Left lung (tissue), 10 donors: Measurements from ENCODE around the gene MFRP. TPM values are rescaled to one million over a fixed set of nuclear protein-coding genes. Genes with fewer than 3 reads are reported as not detected.

Source experiments
- ATAC-seq: fragments of 200-7000 bp; cut with Tn5 transposase; one replicate; pipeline ENCODE4 v1.9.1; 2020; ENCODE audit warnings: moderate library complexity
- DNase-seq, 4 donors: peaks; one replicate each; pipeline ENCODE4 v3.0.0-alpha.2; 2013 to 2020
- H3K27ac ChIP-seq, 2 donors: fragments of 200-600 bp; sonication (generic) in 1 of 2; one replicate each; pipeline versions ENCODE4 v1.5.0 to v1.8.0; 2020 to 2021
- H3K27me3 ChIP-seq, 2 donors: fragments of 200-600 bp; sonication (generic) in 1 of 2; one replicate each; pipeline versions ENCODE4 v1.5.0 to v1.8.0; 2020 to 2021
- H3K36me3 ChIP-seq, 2 donors: fragments of 200-600 bp; sonication (generic) in 1 of 2; one replicate each; pipeline versions ENCODE4 v1.5.0 to v1.8.0; 2020 to 2021
- H3K4me1 ChIP-seq, 2 donors: fragments of 200-600 bp; one replicate each; pipeline ENCODE4 v1.8.0; 2021
- H3K4me3 ChIP-seq, 2 donors: fragments of 200-600 bp; sonication (generic) in 1 of 2; one replicate each; pipeline versions ENCODE4 v1.5.0 to v1.8.0; 2020 to 2021; ENCODE audit warnings: mild to moderate bottlenecking in 1 of 2
- H3K9me3 ChIP-seq, 2 donors: fragments of 200-600 bp; sonication (generic) in 1 of 2; one replicate each; pipeline versions ENCODE4 v1.5.0 to v1.8.0; 2020 to 2021
- CTCF ChIP-seq, 2 donors: fragments of 200-600 bp; sonication (generic) in 1 of 2; IDR thresholded peaks; one replicate each; pipeline versions ENCODE4 v1.5.0 to v1.8.0; 2021; ENCODE audit warnings: antibody characterized with exemption in 2 of 2
- intact Hi-C, 2 donors: fragments of 100-400 bp; cut with DNase I; formaldehyde crosslinking; loops; one replicate each; pipeline versions ENCODE4 v1.11.2 to v1.14.2; 2022
- polyA plus RNA-seq, 6 donors: library from polyadenylated mRNA; unstranded; fragments of 120-200 nt; gene quantifications; one replicate each; pipeline ENCODE4 v1.2.1, GENCODE V29; 2013; ENCODE audit not compliant: insufficient read length in 6 of 6
- total RNA-seq, 2 donors: library from RNA; stranded (reverse); fragmentation: NEBNext Ultra II Directional; extraction: Animal tissue kit (Norgen Biotek cat#: 25700); gene quantifications; one replicate each; pipeline ENCODE4 v1.2.1, GENCODE V29; 2021
- donor health status: DM: no; HTN: yes; CAD: no.
- donor health status: DM: no; HTN: no; CAD: no.

The MFRP gene
- total and polyA plus RNA-seq, 8 donors: 0.04 to 0.07 TPM; not detected in 6

GRCh38 chr11:119369132-119369925, 22.8 kb upstream of the MFRP start:
- Histone ChIP-seq H3K4me1 (peaks cover 11 to 19% of the 10 kb centered on the region in 2 donors), H3K27ac (no peak overlapping the region), H3K9me3 (no peaks in the 10 kb centered on the region), H3K36me3 (no peaks in the 10 kb centered on the region), H3K4me3 (no peak overlapping the region), H3K27me3 (peaks cover 5 to 14% of the 10 kb centered on the region in 2 donors)
- TF ChIP-seq CTCF (IDR thresholded peaks at IDR 0.05): no peak
- intact Hi-C loops: no loop called here
- no peak for DNase-seq
- ATAC-seq: peak; percentile 41

GRCh38 chr11:119368121-119369034, 21.9 kb upstream of the MFRP start:
- peak in 1 of 4 donors; percentile 57 for DNase-seq
- Histone ChIP-seq H3K4me1 (peaks cover 14 to 29% of the 10 kb centered on the region in 2 donors), H3K27ac (no peak overlapping the region)

DNA sequence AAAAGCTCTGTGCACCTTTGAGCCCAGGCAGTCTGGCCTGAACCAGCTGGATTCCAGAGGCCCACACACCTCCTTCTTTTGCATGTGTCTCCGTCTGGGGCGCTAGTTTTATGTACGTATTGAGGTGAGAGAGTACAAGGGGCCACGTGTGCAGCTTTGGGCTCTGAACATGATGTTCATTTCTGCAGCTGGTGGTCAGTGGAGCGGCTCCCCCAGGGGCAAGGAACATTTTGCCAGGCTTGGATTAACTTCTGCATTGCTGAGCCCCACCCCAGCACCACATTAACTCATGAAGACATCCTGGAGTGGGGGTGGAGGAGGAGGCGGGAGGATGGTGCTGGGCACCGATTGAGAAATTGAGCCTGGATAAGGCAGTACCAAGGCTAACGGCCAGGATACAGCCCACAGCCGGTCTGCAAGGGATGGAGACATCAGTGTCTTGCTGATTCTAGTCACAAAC, 21.2 kb upstream of the MFRP start:
- ATAC-seq: no peak
- H3K4me3 ChIP-seq: no peak overlapping the region
- peaks cover 18 to 33% of the 10 kb centered on the region in 2 donors for H3K4me1 ChIP-seq
- no peak for DNase-seq
- no peaks in the 10 kb centered on the region for H3K36me3 ChIP-seq
- no peak for TF ChIP-seq CTCF (IDR thresholded peaks at IDR 0.05)
- H3K27me3 ChIP-seq: peaks cover 5 to 30% of the 10 kb centered on the region in 2 donors
- no peak overlapping the region for H3K27ac ChIP-seq
- no peaks in the 10 kb centered on the region for H3K9me3 ChIP-seq
- intact Hi-C loops: no loop called here

More at GRCh38 chr11:119368121-119369034, 21.9 kb upstream of the MFRP start:
- Histone ChIP-seq H3K9me3 (no peaks in the 10 kb centered on the region), H3K4me3 (no peak overlapping the region), H3K27me3 (peaks cover 5 to 23% of the 10 kb centered on the region in 2 donors), H3K36me3 (no peaks in the 10 kb centered on the region)
- intact Hi-C loops: no loop called here
- TF ChIP-seq CTCF (IDR thresholded peaks at IDR 0.05): no peak
- ATAC-seq: peak; percentile 44

- DNase-seq (no peak), ATAC-seq (no peak)
- H3K4me3 ChIP-seq: no peak overlapping the region
- peaks cover 5 to 35% of the 10 kb centered on the region in 2 donors for H3K27me3 ChIP-seq
- no peak for TF ChIP-seq CTCF (IDR thresholded peaks at IDR 0.05)
- H3K9me3 ChIP-seq: no peaks in the 10 kb centered on the region
- H3K4me1 ChIP-seq: peaks cover 18 to 34% of the 10 kb centered on the region in 2 donors
- intact Hi-C loops: no loop called here
- no peak overlapping the region for H3K27ac ChIP-seq
- H3K36me3 ChIP-seq: no peaks in the 10 kb centered on the region
Measured at GRCh38 chr11:119366690-119367620, 20.4 kb upstream of the MFRP start.
